Measurements from ENCODE around the gene RNF130.

- TF ChIP-seq CTCF (IDR thresholded peaks at IDR 0.05; ENCODE audit: low read depth, low read length) (no peak), EZH2phosphoT487 (IDR thresholded peaks at IDR 0.05; ENCODE audit: low read depth) (no peak)
Observed at GRCh38 chr5:180118391-180118791, 46.8 kb upstream of the RNF130 start.
